Putamen (tissue), 1 donor: ENCODE data around the gene CDH4.

Source experiments
- DNase-seq: peaks from one replicate; pipeline ENCODE4 v3.0.0-alpha.2; 2016; ENCODE audit warnings: low spot score

Gene CDH4

DNA sequence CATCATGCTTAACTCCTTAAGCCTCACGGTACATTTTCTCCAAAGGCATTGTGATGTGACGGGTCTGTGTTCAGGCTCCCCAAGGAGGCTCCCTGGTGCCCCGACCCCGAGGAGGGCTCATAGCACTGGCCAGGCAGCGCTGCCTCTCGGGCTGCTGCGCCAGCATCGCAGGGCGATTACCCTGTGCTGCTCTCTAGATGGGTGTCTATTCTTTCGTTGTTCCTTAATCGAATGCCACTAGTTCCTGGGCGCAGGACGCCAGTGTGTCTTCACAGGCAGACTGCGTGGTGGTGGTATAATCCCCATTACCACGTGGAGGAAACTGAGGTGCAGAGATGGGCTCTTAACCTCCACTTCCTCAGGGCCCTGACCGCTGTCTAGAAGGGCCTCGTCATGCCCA, 267.4 kb downstream of the CDH4 start:
- no peak for DNase-seq

DNA sequence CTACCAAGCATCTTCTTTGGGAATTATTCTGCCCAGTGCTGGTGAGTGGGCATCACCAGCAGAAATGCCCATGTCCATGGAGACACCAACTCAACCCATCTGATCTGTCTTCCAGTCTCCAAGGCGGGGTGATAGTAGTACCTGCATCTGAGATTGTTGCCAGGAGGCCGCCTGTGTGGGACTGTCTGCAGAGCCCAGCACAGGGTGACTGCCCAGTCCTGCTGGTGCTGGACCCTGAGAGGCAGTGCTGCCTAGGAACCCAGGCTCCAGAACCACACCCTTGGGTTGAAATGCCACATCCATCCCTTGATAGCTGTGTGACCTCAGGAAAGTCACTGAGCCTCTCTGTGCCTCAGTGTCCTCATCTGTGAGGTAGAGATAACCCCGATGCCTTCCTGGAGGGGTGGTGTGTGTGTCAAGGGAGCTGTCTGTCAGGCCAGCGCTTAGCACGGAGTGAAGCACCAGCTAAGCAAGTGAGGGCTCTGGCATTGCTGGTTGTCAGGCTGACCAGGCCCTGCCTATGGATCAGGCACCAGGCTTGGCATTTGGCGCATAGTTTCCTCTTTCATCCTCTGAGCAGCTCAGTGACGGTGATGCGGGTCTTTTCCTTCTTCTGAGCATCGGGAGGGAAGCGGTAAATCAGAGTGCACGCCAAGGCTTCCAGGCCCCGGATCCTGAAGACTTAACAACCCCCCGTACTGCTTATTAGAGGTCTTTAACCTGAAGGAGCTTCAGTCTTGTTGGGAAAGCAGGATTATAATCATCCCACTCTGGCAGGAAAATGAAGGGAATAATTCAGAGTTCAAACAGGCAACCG, 268.2 kb downstream of the CDH4 start:
- DNase-seq, result no peak

DNA sequence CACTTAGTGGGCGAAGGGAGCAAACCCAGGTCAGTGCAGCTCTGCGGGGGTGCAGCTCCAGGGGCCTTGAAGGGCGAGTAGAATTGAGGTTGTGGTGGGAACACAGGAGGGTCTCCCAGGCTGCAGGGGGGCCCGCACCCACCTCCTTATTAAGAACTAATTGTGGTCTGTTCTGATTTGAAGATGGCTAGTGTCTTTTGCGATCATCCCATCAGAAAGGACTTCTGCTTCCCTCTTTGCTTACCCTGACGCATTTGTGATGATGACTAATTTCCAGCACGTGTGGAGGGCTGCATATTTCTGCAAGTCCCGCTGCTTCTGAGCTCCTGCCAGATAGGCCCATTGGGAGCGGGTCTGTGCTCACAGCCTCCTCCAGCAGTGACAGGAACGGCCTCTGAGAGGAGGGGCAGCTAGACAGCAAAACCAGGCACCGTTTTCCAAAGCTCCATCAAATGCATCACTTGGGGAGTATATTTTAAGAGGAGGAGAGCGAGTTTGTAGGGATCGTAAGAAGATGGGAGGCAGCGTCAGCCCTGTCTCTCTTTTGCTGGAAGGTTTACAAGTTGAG, 268.9 kb downstream of the CDH4 start:
- DNase-seq, result no peak

DNA sequence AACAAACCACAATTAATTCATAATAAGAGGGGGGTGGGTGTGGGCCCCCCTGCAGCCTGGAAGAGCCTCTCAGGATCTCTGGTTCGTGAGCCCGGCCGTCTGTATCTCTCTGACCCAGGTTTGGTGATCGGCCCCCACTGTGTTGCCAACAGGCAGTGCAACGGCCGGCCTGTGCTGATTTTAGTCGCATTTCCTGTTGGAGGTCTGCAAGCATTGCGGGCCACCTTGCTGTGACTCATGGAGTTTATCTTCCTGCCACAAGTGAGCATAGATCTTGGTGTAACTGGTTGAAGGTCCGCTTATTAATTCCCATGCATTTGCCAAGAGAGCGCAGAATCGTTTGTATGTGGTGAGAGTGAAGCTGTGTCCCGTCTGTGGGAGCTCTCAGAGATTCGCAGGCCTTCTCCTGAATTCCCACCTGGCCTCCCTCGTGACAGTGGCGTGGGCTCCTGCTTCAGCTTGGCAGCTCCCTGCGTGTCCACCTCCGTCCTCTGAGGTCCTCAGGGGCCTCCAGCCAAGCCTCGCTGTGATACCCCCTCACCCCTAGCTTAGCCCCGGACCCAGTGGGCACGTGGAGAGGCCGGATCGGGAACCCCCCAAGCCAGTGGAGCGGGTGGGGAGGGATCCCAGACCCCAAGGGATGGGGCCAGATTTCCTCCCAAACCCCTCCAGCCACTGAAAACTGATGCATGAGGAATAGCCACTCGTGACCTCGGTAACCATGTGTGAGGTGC, 269.8 kb downstream of the CDH4 start:
- DNase-seq, result no peak

DNA sequence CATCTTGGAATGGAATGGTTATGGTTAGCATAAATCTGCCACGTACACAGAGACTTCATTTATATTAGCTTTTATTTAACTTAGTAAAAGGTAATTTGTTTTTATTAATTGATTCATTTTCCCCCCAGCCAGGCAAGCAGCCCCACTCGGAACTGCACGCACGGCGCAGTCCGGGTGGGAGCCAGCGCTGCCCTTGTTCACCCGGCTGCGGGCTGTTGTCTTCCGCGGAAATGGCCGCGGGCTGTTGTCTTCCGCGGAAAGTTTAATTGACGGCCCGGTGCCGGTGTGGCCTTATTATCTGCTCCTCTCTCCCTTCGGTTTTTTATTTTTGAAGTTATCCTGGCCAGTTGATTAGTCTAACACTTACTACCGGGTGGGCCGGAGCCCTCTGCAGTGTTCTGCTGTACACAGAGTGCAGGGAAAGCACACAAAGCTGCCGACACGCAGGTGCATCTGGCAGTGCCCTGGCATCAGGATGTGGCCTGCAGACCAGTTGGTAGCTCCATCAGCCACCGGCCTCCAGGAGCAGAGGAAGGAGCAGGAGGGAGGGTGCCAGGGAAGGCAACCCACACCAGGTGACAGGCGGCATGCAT, 270.5 kb downstream of the CDH4 start:
- no peak for DNase-seq

DNA sequence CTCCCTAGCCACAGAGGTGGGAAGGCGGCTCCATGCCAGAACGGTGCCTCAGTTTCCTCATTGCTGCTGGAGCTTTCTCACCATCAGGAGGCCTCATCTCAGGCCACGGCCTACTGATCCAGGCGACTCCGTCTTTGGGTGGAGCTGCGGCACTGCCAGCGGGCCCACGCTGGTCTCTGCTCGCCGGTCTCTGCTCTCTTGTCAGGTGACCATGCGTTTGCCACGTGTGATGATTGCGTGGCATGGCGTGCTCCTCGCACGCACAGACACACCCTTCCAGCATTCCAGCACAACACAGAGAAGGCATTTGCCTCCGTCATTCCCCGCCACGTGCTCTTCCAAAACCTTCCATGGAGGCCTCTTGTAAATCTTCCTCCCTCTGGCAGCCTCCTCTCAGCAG, 271.1 kb downstream of the CDH4 start:
- no peak for DNase-seq

DNA sequence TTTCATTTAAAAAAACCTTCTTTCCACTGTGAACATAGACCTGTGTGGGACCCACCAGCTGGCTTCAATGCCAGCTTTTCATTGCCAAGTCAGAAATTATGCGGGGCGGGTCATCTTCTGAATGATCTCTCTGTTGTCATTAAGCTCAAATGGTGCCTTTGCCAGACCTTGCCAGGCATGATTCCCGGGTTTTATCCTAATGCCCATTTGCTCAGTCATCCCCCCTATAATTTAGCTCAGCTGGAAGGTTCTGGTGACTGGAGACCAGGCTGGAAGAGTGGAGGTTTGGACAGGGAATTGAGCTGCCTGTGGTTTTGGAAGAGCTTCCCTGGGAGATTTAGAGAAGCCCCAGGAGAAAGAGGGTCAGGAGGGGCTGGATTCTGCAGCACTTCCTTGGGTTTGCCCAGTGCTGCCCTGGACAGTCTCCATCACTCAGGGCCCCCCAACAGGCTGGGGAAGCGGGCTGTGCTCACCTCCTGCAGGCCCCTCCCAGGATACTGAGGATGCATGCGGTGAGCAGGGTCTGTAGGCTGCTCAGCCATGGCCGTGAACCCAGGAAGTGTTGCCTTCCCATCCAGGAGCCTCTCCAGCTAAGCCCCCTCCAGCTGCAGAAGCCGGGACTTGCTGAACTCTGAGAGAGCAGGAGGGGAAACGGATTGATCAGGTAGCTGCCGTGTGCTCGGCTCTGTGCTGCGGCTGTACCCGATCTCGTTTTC, 273.0 kb downstream of the CDH4 start:
- DNase-seq, result no peak

DNA sequence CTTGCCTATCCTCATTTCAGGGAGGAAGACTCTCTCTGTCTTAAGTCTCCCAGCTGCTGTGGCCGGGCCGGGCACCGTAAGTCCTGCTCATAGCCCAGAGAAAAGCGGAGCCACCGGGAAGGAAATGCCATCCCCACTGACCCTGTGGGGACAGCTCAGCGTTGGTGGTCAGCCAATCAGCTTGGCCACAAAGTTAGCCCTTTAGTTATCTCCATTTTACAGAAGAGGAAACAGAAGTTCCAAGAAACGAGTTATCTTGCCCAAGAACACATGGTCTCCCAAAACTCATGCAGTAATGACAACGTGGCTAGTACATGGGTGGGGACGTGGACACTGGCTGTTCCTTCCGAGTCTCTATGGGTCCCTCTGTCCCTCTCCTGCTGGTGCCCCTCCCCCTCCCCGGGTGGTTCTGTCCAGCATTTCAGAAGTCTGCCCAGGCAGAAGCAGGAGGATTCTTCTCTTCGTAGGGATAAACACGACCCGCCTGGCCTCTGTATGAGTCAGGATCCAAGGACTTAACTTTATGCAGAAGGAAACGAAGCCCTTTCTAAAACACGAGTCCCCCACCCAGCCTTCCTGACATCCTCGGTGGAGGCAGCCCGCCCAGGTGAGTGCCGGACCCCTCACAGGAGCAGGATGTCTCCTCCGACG, 273.8 kb downstream of the CDH4 start:
- DNase-seq, result no peak

DNA sequence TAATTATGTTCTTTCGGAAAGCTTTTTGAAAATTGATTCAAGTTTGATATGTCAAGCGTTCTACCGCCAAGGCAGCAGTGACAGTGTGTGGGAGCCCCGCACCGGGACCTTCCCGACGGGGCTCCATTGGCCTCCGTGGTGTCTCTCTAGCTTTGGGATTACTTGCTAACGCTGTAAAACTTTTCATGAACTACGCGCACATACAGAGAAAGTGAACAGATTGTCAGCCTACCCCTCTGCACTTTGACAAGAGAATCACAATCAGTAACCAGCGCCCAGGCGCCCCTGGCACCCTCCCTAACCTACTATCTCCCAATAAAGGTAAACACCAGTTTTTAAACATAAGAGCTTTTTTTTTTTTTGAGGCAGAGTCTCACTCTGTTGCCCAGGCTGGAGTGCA, 274.8 kb downstream of the CDH4 start:
- no peak for DNase-seq

DNA sequence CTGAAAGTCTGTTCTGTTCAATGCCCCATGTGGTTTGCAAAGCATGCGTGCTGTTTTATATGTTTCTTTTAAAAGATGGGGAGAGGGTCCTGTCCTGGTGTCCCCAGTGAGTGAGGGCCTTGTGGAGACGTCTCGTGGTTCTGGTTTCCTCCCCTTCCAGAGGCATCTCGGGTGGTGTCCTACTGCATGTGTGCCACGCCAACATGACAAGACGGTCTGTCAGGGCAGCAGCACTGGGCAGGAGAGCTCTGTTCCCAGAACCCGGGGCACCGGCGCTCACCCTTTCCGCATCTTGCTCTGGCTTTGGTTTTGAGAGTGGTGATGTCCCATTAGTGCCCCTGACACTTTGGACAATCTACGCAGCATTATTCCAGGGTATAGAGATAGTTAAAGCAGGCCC, 275.6 kb downstream of the CDH4 start:
- DNase-seq, result no peak

DNA sequence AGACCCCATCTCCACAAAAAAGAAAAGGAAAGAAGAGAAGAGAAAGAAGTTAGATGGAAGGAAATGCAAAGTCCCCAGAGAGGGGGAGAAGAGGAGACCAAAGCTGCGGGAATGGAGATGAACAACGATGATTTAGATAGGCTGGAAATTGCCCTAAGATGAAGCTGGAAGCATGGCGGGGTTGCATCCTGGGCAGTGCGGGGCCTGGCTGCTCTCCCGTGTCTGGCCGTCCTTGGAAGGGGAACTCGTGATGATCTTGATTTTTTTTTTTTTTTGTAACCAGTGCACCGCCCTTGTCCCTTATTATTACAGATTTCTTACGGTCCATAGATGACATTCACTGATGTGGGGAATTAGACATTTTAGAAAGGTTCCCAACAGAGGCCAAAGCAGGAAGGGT, 276.5 kb downstream of the CDH4 start:
- DNase-seq, result no peak

DNA sequence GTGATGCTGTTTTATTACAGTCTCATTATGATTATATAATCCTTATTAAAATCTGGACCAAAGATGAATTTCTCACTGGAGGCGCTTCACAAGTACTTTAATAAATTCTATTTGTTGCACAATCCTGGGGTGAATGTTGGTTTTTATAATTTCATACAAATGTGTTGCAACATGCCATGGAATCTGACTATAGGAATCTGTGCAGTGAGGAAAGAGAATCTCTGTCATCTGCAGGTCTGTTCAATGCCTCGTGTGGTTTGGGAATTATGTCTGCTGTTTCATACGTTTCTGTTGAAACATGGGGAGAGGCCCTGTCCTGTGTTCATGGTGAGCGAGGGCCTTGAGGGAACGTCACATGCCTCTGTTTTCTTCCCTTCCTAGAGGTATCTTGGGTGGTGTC, 277.3 kb downstream of the CDH4 start:
- no peak for DNase-seq

DNA sequence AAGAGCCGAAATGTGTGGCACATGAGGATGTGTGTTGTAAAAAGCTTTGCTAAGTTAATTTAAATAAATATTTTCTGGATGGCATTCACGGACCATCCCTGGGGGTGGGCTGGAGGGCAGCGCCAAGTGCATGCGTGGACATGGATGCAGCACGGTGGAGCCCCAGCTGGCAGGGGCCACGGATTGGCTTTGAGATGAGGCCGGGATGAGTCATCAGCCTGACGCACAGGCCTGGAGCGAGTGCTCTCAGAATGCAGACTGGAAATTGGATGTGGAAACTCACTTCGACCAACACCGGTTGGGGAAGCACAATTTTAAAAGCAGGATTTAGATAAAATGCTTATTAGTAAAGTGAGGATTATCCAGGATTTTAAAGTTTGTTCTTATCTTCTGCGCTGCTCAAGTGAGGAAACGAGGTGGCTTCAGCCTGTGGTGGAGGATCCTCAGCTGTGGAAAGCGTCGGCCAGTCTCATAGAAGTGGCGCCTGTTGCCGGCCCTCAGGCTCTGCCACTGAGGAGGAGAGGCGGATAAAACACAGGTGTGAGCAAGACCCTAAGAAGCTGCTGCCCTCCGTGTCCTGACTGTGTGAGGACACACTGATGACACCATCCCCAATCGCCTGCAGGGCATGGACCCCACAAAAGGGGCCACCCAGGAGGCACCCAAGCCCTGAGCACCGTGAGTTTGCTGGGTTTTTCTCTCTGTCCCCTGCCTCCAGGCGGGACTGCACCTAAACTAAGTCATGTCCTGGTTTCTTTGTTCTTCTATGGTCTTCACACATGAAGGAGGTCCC, 279.7 kb downstream of the CDH4 start:
- no peak for DNase-seq

DNA sequence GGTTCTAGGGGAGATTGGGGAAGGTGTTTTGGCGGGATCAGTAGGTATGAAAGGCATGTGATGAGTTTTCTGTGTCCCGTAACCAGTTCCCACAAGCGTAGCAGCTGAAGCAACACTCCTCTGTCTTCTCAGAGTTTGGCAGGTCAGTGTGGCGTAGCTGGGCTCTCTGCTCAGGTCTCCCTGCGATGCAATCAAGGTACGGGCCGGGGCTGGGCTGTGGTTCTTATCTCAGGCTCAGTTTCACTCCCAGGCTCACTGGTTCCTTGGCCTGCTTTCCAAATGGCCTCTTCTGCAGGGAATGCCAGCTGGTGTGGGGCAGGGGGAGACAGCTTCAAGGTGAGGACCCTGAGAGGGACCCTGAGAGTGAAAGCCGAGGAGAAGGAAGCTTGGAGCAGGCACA, 280.7 kb downstream of the CDH4 start:
- no peak for DNase-seq

DNA sequence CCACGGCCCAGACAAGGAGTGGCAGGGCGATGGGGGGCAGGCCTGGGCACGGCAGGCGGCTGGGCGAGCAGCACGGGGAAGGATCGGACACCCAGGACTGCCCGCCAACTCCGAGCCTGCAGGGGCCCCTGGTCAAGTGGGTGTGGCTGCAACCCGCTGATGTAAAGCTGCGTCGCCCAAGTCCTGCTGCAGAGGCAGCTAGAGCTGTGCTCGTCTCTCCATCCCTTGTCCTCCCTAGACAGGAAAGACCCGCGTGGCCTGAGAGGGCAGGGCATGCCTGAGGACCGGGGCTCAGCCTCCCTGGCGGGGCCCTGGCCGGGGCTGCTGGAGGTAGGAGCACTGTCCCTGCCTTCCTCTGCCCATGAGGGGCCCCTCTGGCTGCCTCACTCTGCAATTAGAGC, 281.2 kb downstream of the CDH4 start:
- no peak for DNase-seq

DNA sequence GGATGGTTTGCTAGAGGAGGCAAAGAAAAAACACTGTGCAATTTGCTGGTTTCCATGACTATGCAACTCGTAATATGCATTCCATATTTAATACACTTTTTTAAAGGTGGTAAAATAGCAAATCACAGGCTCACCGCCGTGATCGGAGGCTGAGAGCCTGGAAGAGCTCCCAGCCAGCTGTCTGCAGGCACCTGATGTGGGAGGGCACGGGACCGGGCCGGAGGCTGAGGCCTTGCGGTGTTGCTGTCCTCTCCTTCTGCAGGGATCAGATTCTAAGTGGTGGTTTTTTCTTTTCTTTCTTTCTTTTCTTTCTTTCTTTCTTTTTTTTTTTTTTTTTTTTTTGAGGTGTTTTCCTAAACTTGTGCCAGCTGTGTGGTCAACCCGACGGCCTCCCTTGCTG, 282.3 kb downstream of the CDH4 start:
- no peak for DNase-seq

DNA sequence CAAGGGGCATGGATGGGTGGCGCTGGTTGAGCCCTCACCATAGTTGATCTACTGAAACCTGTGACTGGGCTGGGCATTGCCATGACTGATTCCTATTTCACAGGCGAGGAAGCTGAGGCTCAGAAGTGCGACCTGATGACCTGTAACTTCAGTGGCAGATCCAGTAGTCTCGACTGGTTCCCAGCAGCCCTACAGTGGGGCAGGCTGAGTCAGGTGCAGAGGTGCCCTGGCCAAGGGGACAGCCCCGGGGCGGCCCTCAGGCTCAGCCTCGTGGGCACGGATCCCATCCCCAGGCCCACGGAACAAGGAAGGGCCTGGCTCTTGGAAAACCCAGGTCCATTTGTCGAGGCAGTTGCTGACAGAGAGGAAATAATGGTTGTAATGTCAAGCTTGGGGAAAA, 283.0 kb downstream of the CDH4 start:
- DNase-seq, result no peak

DNA sequence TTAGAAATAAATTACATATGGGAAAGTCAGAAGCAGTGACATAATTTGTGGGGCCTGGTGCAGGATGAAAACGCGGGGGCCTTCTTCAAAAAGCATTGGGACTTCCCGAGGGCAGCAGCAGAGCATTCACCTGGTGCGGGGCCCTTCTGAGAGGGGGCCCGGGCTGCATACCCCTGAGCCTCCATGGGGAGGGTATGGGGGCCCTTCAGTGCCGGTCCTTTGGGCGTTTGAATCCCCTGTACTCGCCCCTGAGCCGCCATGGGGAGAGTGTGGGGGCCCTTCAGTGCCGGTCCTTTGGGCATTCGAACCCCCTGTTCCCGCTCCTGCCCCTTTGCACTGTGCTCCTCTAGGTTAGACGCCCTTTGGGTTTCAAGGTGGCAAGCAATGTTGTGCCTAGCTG, 283.5 kb downstream of the CDH4 start:
- DNase-seq, result no peak

DNA sequence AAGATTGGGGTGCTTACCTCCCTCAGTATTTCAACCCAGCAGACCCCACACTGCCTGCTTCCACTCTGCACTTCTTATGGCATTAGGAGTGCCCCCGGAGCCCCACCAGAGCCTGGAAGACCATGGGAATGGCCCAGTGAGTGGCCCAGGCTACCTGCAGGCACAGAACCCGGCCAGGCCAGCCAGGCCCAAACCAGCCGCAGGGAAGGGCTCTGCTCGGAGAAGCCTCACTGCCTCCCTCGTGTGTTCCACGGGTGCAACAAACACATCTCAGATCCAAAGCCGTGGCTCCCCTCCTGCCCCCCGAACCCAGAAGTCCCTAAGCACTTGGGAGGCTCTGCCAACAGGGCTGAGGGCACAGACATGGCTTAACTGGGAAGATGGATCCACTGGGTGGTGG, 283.9 kb downstream of the CDH4 start:
- DNase-seq, result no peak

DNA sequence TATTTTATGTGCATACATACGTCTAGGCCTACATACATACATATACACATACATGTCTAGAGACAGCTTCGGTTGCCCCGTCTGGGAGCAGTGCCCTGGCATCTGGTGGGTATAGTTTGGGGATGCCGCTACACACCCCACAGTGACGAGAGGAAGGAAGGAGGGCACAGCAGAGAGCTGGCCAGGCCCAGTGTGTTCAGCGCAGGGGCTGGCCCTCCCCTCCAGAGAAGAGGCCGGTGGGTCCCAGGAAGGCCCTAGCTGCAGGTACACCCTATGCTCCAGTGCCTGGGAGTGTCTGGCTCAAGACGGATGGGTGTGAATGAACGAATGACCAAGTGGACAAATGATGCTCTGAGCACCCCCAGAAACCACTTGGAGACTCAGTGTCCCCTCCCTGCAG, 284.6 kb downstream of the CDH4 start:
- no peak for DNase-seq
